Measurements from ENCODE around the gene TMEM178B. TPM values are rescaled to one million over a fixed set of nuclear protein-coding genes. Genes with fewer than 3 reads are reported as not detected.

Gene TMEM178B
- polyA plus RNA-seq, 1 donor from 2014 or later: 40.7 TPM

GRCh38 chr7:141456711-141457110, 382.8 kb downstream of the TMEM178B start:
- Histone ChIP-seq H3K27me3 (ENCODE audit: insufficient read depth, low read depth, low read length) (no peaks in the 10 kb centered on the region), H3F3A (ENCODE audit: insufficient read depth, low read length, poor library complexity, severe bottlenecking) (no peaks in the 10 kb centered on the region), H3K79me2 (replicated peaks; ENCODE audit: insufficient read depth, low read length) (no peaks in the 10 kb centered on the region), H3K9me3 (ENCODE audit: low read length) (no peaks in the 10 kb centered on the region), H3K9ac (ENCODE audit: low read length) (no peak overlapping the region), H3K9me2 (ENCODE audit: insufficient read depth, low read length) (no peaks in the 10 kb centered on the region), H3K4me3 (ENCODE audit: low read length) (no peak overlapping the region), H4K20me1 (ENCODE audit: insufficient read depth) (no peaks in the 10 kb centered on the region), H2AFZ (ENCODE audit: low read depth, low read length) (no peak overlapping the region), H3K27ac (ENCODE audit: low read length) (no peak overlapping the region), H3K4me2 (ENCODE audit: low read length) (no peak overlapping the region), H3K36me3 (ENCODE audit: insufficient read depth, low read length) (no peaks in the 10 kb centered on the region)
- TF ChIP-seq EP300 (conservative IDR thresholded peaks at IDR 0.05; ENCODE audit: poor library complexity, severe bottlenecking) (no peak), TAF1 (IDR thresholded peaks at IDR 0.05; ENCODE audit: low read depth) (no peak), EZH2 (IDR thresholded peaks at IDR 0.05; ENCODE audit: borderline replicate concordance, insufficient read depth, low read length, poor library complexity, severe bottlenecking) (no peak), RAD21 (conservative IDR thresholded peaks at IDR 0.05) (no peak), SMC3 (conservative IDR thresholded peaks at IDR 0.05; ENCODE audit: poor library complexity) (no peak), POLR2AphosphoS5 (IDR thresholded peaks at IDR 0.05) (no peak), CTCF (IDR thresholded peaks at IDR 0.05; ENCODE audit: poor library complexity, severe bottlenecking) (no peak), MXI1 (conservative IDR thresholded peaks at IDR 0.05; ENCODE audit: poor library complexity, severe bottlenecking) (no peak), REST (IDR thresholded peaks at IDR 0.05; ENCODE audit: borderline replicate concordance) (no peak)

- Histone ChIP-seq H3K9me2 (ENCODE audit: insufficient read depth, low read length) (no peaks in the 10 kb centered on the region), H3K36me3 (ENCODE audit: insufficient read depth, low read length) (no peaks in the 10 kb centered on the region), H3K79me2 (replicated peaks; ENCODE audit: insufficient read depth, low read length) (no peaks in the 10 kb centered on the region), H3K4me3 (ENCODE audit: low read length) (peak overlapping the region; percentile 50), H3K9ac (ENCODE audit: low read length) (peak overlapping the region; percentile 58), H3K9me3 (ENCODE audit: low read length) (no peaks in the 10 kb centered on the region), H3K4me2 (ENCODE audit: low read length) (peak overlapping the region; percentile 12), H4K20me1 (ENCODE audit: insufficient read depth) (no peaks in the 10 kb centered on the region), H3K27me3 (ENCODE audit: insufficient read depth, low read depth, low read length) (no peaks in the 10 kb centered on the region), H2AFZ (ENCODE audit: low read depth, low read length) (peak overlapping the region; percentile 12), H3K27ac (ENCODE audit: low read length) (peak overlapping the region; percentile 88), H3F3A (ENCODE audit: insufficient read depth, low read length, poor library complexity, severe bottlenecking) (no peaks in the 10 kb centered on the region)
- TF ChIP-seq POLR2AphosphoS5 (IDR thresholded peaks at IDR 0.05): peak; percentile 17
- TF ChIP-seq EP300 (conservative IDR thresholded peaks at IDR 0.05; ENCODE audit: poor library complexity, severe bottlenecking): no peak
- TF ChIP-seq TAF1 (IDR thresholded peaks at IDR 0.05; ENCODE audit: low read depth): no peak
- peak; percentile 10 for TF ChIP-seq RAD21 (conservative IDR thresholded peaks at IDR 0.05)
- TF ChIP-seq REST (IDR thresholded peaks at IDR 0.05; ENCODE audit: borderline replicate concordance): peak; percentile 45
- peak; percentile 39 for TF ChIP-seq MXI1 (conservative IDR thresholded peaks at IDR 0.05; ENCODE audit: poor library complexity, severe bottlenecking)
- TF ChIP-seq CTCF (IDR thresholded peaks at IDR 0.05; ENCODE audit: poor library complexity, severe bottlenecking): peak; percentile 9
- no peak for TF ChIP-seq SMC3 (conservative IDR thresholded peaks at IDR 0.05; ENCODE audit: poor library complexity)
- TF ChIP-seq EZH2 (IDR thresholded peaks at IDR 0.05; ENCODE audit: borderline replicate concordance, insufficient read depth, low read length, poor library complexity, severe bottlenecking): no peak
Measured at GRCh38 chr7:141460781-141461715, 387.2 kb downstream of the TMEM178B start.

Measured in neural cell (in vitro differentiated cells).